ENCODE measurements around the gene OPCML.

The OPCML gene

GRCh38 chr11:133238495-133238894 lies 293.8 kb downstream of the OPCML start:
- no peaks in the 10 kb centered on the region for H3K27me3 ChIP-seq (ENCODE audit: insufficient read depth, low read length)
- H3K4me1 ChIP-seq (ENCODE audit: control insufficient read depth, insufficient read depth, low read length, unreplicated experiment) = no peaks in the 10 kb centered on the region
- no peak overlapping the region for H3K27ac ChIP-seq (ENCODE audit: low read depth, low read length)
- H3K36me3 ChIP-seq (ENCODE audit: insufficient read depth, low read length) = no peaks in the 10 kb centered on the region
- H3K79me2 ChIP-seq (ENCODE audit: control insufficient read depth, insufficient read depth, low read length, unreplicated experiment) = no peaks in the 10 kb centered on the region
- H3K4me3 ChIP-seq (ENCODE audit: low read depth, low read length) = no peak overlapping the region
- H2AFZ ChIP-seq (ENCODE audit: low read length, unreplicated experiment) = no peak overlapping the region

- no peaks in the 10 kb centered on the region for H3K36me3 ChIP-seq (ENCODE audit: insufficient read depth, low read length)
Observed at GRCh38 chr11:133238027-133238426, 294.3 kb downstream of the OPCML start.

DNA sequence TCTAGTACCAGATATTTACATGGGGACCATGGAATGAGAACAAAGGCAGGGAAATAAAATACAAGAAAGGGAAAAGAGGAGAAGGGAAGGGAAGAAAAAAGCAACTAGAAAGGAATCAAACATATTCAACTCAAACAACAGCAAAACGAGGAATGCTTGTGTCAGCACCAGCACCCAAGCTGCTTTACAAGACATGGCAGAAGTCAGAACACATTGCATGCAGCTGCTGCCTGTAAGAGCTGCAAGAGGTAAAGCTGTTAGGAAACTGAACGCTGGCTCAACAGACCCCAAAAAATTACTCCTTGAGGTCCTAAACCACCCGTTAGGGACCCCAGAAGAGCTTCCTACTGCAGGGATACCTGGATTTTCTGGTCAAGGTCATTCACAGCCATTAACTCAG lies 296.9 kb downstream of the OPCML start:
- no peak overlapping the region for H2AFZ ChIP-seq (ENCODE audit: low read length, unreplicated experiment)
- H3K4me3 ChIP-seq (ENCODE audit: low read depth, low read length) = no peak overlapping the region
- no peaks in the 10 kb centered on the region for H3K36me3 ChIP-seq (ENCODE audit: insufficient read depth, low read length)
- H3K27ac ChIP-seq (ENCODE audit: low read depth, low read length) = no peak overlapping the region
- H3K4me1 ChIP-seq (ENCODE audit: control insufficient read depth, insufficient read depth, low read length, unreplicated experiment) = no peaks in the 10 kb centered on the region
- H3K27me3 ChIP-seq (ENCODE audit: insufficient read depth, low read length) = no peaks in the 10 kb centered on the region
- H3K79me2 ChIP-seq (ENCODE audit: control insufficient read depth, insufficient read depth, low read length, unreplicated experiment) = no peaks in the 10 kb centered on the region

More at GRCh38 chr11:133238027-133238426, 294.3 kb downstream of the OPCML start:
- Histone ChIP-seq H3K79me2 (ENCODE audit: control insufficient read depth, insufficient read depth, low read length, unreplicated experiment) (no peaks in the 10 kb centered on the region), H3K27me3 (ENCODE audit: insufficient read depth, low read length) (no peaks in the 10 kb centered on the region), H3K27ac (ENCODE audit: low read depth, low read length) (no peak overlapping the region), H3K4me1 (ENCODE audit: control insufficient read depth, insufficient read depth, low read length, unreplicated experiment) (no peaks in the 10 kb centered on the region), H2AFZ (ENCODE audit: low read length, unreplicated experiment) (no peak overlapping the region), H3K4me3 (ENCODE audit: low read depth, low read length) (no peak overlapping the region)

DNA sequence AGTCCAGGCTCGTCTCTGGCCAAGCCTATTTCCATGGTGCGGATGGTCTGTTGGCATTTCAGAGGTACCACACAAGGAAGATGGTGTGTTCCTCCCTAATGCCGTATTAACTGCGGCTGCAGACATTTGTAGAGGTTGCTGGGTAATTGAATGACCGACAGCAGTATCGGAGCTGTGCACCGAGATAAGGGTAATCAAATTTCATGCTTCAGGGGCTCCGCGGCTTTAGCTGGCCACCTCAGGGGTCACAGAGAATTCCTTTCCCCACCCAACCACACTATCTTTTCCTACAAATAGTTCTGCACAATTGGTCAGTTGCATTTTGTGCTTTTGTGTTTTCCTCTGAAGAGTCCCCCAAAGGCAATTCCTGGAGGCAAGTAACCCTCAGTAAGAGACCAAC lies 297.4 kb downstream of the OPCML start:
- Histone ChIP-seq H3K27me3 (ENCODE audit: insufficient read depth, low read length) (no peaks in the 10 kb centered on the region), H3K4me3 (ENCODE audit: low read depth, low read length) (no peak overlapping the region), H3K4me1 (ENCODE audit: control insufficient read depth, insufficient read depth, low read length, unreplicated experiment) (no peaks in the 10 kb centered on the region), H3K27ac (ENCODE audit: low read depth, low read length) (no peak overlapping the region), H2AFZ (ENCODE audit: low read length, unreplicated experiment) (no peak overlapping the region), H3K79me2 (ENCODE audit: control insufficient read depth, insufficient read depth, low read length, unreplicated experiment) (no peaks in the 10 kb centered on the region), H3K36me3 (ENCODE audit: insufficient read depth, low read length) (no peaks in the 10 kb centered on the region)

- no peak overlapping the region for H3K27ac ChIP-seq (ENCODE audit: low read depth, low read length)
- H3K27me3 ChIP-seq (ENCODE audit: insufficient read depth, low read length) = no peaks in the 10 kb centered on the region
- H3K4me1 ChIP-seq (ENCODE audit: control insufficient read depth, insufficient read depth, low read length, unreplicated experiment) = no peaks in the 10 kb centered on the region
- H3K4me3 ChIP-seq (ENCODE audit: low read depth, low read length) = no peak overlapping the region
- H3K79me2 ChIP-seq (ENCODE audit: control insufficient read depth, insufficient read depth, low read length, unreplicated experiment) = no peaks in the 10 kb centered on the region
- H2AFZ ChIP-seq (ENCODE audit: low read length, unreplicated experiment) = no peak overlapping the region
- H3K36me3 ChIP-seq (ENCODE audit: insufficient read depth, low read length) = no peaks in the 10 kb centered on the region
Observed at GRCh38 chr11:133232665-133233064, 299.6 kb downstream of the OPCML start.

GRCh38 chr11:133230431-133230830 lies 301.9 kb downstream of the OPCML start:
- H3K79me2 ChIP-seq (ENCODE audit: control insufficient read depth, insufficient read depth, low read length, unreplicated experiment) = no peaks in the 10 kb centered on the region
- no peaks in the 10 kb centered on the region for H3K36me3 ChIP-seq (ENCODE audit: insufficient read depth, low read length)
- H3K4me1 ChIP-seq (ENCODE audit: control insufficient read depth, insufficient read depth, low read length, unreplicated experiment) = no peaks in the 10 kb centered on the region
- no peak overlapping the region for H2AFZ ChIP-seq (ENCODE audit: low read length, unreplicated experiment)
- H3K27ac ChIP-seq (ENCODE audit: low read depth, low read length) = no peak overlapping the region
- H3K27me3 ChIP-seq (ENCODE audit: insufficient read depth, low read length) = no peaks in the 10 kb centered on the region
- H3K4me3 ChIP-seq (ENCODE audit: low read depth, low read length) = no peak overlapping the region

DNA sequence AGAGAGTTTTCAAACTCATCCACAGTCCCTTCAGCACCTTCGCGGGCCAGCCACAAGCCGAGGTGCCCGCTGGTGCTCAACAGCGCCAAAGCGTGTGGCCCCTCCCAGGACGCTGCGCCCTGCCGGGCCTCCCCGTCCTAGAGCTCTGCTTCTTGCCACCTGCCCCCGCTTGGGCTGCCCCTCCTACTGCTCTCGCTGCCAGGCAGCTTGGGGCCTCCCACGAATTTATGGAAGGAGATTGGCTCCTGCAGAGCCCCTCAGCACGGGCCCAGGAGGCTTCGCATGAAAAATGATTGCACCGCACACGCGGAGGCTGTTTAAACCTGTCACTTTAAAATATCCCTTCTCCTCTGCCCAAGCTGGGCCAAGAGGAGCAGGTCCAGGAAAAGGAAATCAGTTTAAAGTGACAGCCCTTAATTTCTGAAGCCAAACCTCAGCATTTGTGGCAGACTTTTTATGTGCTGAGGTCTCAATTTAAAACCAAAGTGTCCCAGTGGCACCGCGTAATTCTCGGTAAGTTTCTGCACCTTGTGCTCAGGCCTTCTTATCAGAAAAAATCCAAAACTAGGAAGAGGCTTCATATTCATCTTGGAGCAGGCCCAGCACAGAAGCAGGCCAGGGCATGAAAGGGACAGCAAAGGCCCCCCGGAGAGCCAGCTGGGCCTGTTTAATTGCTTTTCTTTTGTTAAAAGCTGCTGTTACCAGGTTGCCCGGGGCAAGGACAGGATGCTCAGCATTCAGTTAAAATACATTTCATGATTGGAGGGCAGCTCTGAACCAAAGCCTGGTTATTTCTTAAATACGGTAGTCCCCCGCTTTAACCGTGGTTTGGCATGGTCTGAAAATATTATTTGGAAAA lies 303.6 kb downstream of the OPCML start:
- H3K4me1 ChIP-seq (ENCODE audit: control insufficient read depth, insufficient read depth, low read length, unreplicated experiment) = no peaks in the 10 kb centered on the region
- H3K27me3 ChIP-seq (ENCODE audit: insufficient read depth, low read length) = no peaks in the 10 kb centered on the region
- H3K36me3 ChIP-seq (ENCODE audit: insufficient read depth, low read length) = no peaks in the 10 kb centered on the region
- no peak overlapping the region for H3K4me3 ChIP-seq (ENCODE audit: low read depth, low read length)
- H2AFZ ChIP-seq (ENCODE audit: low read length, unreplicated experiment) = no peak overlapping the region
- no peaks in the 10 kb centered on the region for H3K79me2 ChIP-seq (ENCODE audit: control insufficient read depth, insufficient read depth, low read length, unreplicated experiment)
- H3K27ac ChIP-seq (ENCODE audit: low read depth, low read length) = no peak overlapping the region

- Histone ChIP-seq H3K4me3 (ENCODE audit: low read depth, low read length) (no peak overlapping the region), H3K36me3 (ENCODE audit: insufficient read depth, low read length) (no peaks in the 10 kb centered on the region), H3K4me1 (ENCODE audit: control insufficient read depth, insufficient read depth, low read length, unreplicated experiment) (no peaks in the 10 kb centered on the region), H3K27ac (ENCODE audit: low read depth, low read length) (no peak overlapping the region), H3K79me2 (ENCODE audit: control insufficient read depth, insufficient read depth, low read length, unreplicated experiment) (no peaks in the 10 kb centered on the region), H3K27me3 (ENCODE audit: insufficient read depth, low read length) (no peaks in the 10 kb centered on the region), H2AFZ (ENCODE audit: low read length, unreplicated experiment) (no peak overlapping the region)
Observed at GRCh38 chr11:133227632-133228111, 304.6 kb downstream of the OPCML start.

- no peak overlapping the region for H3K27ac ChIP-seq (ENCODE audit: low read depth, low read length)
- H3K4me3 ChIP-seq (ENCODE audit: low read depth, low read length) = no peak overlapping the region
- no peaks in the 10 kb centered on the region for H3K79me2 ChIP-seq (ENCODE audit: control insufficient read depth, insufficient read depth, low read length, unreplicated experiment)
- no peaks in the 10 kb centered on the region for H3K27me3 ChIP-seq (ENCODE audit: insufficient read depth, low read length)
- H3K36me3 ChIP-seq (ENCODE audit: insufficient read depth, low read length) = no peaks in the 10 kb centered on the region
- no peak overlapping the region for H2AFZ ChIP-seq (ENCODE audit: low read length, unreplicated experiment)
- no peaks in the 10 kb centered on the region for H3K4me1 ChIP-seq (ENCODE audit: control insufficient read depth, insufficient read depth, low read length, unreplicated experiment)
Observed at GRCh38 chr11:133224271-133224670, 308.0 kb downstream of the OPCML start.

DNA sequence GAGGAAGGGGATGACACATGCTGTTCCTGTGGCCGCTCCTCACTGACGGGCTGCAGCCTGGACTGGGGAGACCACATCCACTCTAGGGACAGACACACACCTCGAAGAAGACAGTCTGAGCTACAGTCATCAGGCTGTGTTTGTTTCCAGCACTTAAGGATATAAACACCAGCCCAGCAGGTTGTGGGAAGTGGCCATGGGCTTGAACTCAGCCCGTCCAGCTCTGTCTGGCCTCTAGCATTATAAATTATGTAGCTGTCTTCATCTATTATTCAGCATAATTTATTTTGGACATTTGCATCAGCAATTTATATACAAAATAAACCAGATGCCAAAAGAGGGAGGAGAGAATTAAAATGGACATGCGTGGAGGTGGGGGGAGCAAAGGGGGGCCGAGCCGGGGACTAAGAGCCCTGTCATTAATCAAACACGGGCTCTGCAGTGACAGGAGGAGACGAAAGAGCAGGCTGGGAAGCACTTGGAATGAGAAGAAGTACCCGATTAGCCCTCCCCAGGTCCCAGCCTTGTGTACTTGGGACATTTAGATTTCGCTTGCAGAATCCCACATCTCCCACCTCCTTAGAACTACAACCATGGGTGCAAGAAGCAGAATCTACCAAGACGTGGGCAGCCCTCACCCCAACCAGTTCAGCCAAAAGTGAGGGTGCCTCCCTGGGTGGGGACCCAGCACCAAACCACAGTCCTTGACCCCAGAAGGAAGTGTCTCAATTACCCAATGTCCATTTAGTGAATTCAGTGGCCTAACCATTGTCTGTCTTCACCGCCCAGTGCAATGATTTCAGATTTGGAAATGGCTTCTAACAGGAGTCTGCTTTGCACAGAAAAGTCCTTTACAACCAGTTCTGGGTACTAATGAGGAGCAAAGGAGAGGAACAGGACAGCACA lies 309.6 kb downstream of the OPCML start:
- no peak overlapping the region for H2AFZ ChIP-seq (ENCODE audit: low read length, unreplicated experiment)

More for the DNA sequence above, 309.6 kb downstream of the OPCML start:
- Histone ChIP-seq H3K36me3 (ENCODE audit: insufficient read depth, low read length) (no peaks in the 10 kb centered on the region), H3K27me3 (ENCODE audit: insufficient read depth, low read length) (no peaks in the 10 kb centered on the region), H3K27ac (ENCODE audit: low read depth, low read length) (no peak overlapping the region), H3K4me3 (ENCODE audit: low read depth, low read length) (no peak overlapping the region), H3K4me1 (ENCODE audit: control insufficient read depth, insufficient read depth, low read length, unreplicated experiment) (no peaks in the 10 kb centered on the region), H3K79me2 (ENCODE audit: control insufficient read depth, insufficient read depth, low read length, unreplicated experiment) (no peaks in the 10 kb centered on the region)
